ENCODE measurements around the gene NR4A1. TPM values are rescaled to one million over a fixed set of nuclear protein-coding genes. Genes with fewer than 3 reads are reported as not detected.

The NR4A1 gene
- total and polyA plus RNA-seq, 7 donors, result 17.5 to 92.8 (median 50.2) TPM

DNA sequence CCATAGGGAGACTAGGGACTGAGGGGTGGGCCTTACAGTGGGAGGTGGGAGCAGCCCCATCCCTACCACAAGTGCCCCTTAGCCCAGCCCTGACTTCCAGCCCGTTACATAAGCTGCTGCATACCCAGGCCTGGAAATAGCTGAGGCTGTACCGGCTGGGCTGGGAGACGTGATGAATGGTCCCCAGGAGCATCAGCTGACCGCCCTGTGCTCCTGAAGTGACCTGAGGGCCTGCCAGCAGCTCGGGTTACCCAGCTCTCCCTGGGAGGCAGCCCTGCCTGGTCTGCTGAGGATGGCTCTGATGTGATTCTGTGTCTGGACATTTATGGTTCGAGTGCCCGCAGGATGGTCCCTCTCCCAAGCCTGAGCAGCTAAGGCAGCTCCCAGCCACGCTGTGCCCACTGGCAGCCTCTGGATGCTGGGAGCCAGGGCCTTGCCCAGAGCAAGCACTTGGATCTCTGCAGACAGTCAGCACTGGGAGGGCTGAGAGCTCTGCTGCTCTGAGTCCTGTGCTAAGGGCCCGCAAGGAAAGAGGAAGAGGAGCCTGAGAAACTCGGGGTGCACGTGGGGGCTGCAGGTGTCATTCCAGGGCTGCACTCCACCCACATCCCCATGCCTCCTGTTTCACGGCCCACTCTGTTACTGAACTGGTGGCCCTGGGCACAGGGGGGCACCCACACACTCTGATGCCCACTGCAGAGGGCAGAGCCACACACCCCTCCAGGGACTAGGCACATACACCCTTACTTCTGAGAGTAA lies 24.0 kb upstream of the NR4A1 start:
- no peak for TF ChIP-seq CTCF (IDR thresholded peaks at IDR 0.05)
- no peaks in the 10 kb centered on the region for H3K27me3 ChIP-seq (ENCODE audit: insufficient read depth in 3 of 3, low read length in 2 of 3)
- no peak overlapping the region for H3K4me3 ChIP-seq
- no peaks in the 10 kb centered on the region for H3K36me3 ChIP-seq (ENCODE audit: insufficient read depth in 1 of 2, low read depth in 1 of 2)
- ATAC-seq (peak; percentile 64 to 79 (median 78)), DNase-seq (peak; percentile 58 to 92)
- intact Hi-C loops (cut with DNase I), result loop anchor here in 1 of 2 donors (5.0 kb wide), 1 partner anchor 40 kb away; the partner anchor contains the start of gene ATG101
- no peaks in the 10 kb centered on the region for H3K9me3 ChIP-seq
- 24 to 42% (median 28%) methylated on average over 12 of the region's 12 CpGs for WGBS, 3 donors
- peaks cover 43% of the 10 kb centered on the region for H3K4me1 ChIP-seq
- peak overlapping the region; percentile 89 for H3K27ac ChIP-seq

DNA sequence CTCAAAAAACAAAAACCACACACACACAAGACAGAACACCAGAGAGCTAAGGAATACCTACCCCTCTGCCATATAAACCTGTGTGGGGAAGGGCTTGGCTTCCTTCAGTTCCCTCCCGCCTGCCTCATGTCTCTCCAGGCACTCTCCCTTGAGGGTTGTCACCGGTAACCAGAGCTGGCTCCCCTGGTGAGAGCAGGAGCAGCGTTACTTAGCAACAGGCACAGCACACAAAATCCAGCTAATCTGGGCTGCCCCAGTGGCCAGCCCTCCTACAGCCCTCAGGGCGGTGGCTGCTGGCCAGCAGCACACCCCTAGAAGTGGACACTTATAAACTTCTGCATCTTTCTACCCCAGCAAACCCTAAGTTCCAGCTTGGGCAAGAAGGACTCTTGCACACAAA lies 21.6 kb upstream of the NR4A1 start:
- H3K4me1 ChIP-seq, result peaks cover 57% of the 10 kb centered on the region
- 14 to 25% (median 17%) methylated on average over 4 of the region's 4 CpGs for WGBS, 3 donors
- peak in 1 of 4 donors; percentile 18 for ATAC-seq
- peak in 1 of 2 donors; percentile 78 for DNase-seq
- no peak overlapping the region for H3K4me3 ChIP-seq
- peak overlapping the region; percentile 48 for H3K27ac ChIP-seq
- no peaks in the 10 kb centered on the region for H3K36me3 ChIP-seq (ENCODE audit: insufficient read depth in 1 of 2, low read depth in 1 of 2)
- intact Hi-C loops (cut with DNase I), result loop anchor here in 1 of 2 donors (5.0 kb wide), 1 partner anchor 38 kb away; the partner anchor contains the start of gene ATG101
- no peaks in the 10 kb centered on the region for H3K27me3 ChIP-seq (ENCODE audit: insufficient read depth in 3 of 3, low read length in 2 of 3)
- TF ChIP-seq CTCF (IDR thresholded peaks at IDR 0.05), result no peak
- no peaks in the 10 kb centered on the region for H3K9me3 ChIP-seq

DNA sequence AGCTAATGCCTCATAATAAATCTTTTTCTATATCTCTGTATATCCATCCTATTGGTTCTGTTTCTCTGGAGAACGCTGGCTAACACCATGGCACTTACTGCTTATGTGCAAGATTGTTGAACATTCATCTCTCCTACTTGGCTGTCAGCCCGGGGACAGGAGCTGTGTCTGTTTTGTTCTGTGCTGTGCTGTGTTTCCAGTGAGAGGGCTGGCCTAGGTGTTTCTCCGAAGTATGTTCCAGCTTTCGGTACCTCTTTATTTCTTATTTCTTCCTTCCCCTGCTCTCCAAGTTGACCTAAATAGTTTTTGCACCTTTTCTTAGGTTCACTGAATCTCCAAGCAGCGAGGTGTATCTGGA lies 18.8 kb upstream of the NR4A1 start:
- H3K4me3 ChIP-seq, result peak overlapping the region; percentile 60
- intact Hi-C loops (cut with DNase I), result no loop called here

DNA sequence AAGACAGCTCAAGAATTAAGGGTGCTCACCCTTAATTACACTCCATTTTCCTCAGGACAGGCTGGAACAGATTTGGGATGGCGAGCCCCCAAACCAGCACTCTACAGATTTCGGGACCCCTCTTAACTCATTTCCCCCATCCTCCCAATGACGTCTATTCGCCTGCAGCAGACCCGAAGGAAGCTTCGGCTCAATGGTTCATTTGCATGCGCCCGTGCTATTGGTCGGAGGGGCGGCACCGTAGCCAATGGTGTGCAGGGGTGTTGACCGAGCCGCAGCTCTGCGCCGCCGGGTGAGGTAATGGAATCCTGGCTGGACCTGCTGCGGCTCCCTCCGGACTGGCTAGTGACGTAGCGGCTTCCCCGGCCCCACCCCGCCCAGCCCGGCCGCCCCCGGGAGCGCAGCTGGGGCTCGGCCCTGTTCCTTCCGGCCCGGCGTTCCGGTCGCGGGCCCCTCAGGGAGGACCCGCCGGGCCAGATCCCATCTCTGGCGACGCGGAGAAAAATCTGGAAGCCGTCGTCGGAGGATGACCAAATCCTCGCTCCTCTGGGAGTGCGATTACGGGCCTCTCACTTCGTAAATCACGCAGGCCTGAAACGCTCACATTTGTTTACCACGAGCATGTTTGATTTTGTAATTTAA lies 18.3 kb upstream of the NR4A1 start:
- Histone ChIP-seq H3K4me1 (peaks cover 45% of the 10 kb centered on the region), H3K36me3 (ENCODE audit: insufficient read depth in 1 of 2, low read depth in 1 of 2) (no peaks in the 10 kb centered on the region), H3K27ac (peak overlapping the region; percentile 93), H3K9me3 (no peaks in the 10 kb centered on the region), H3K27me3 (ENCODE audit: insufficient read depth in 3 of 3, low read length in 2 of 3) (no peaks in the 10 kb centered on the region), H3K4me3 (peak overlapping the region; percentile 60)
- no peak for TF ChIP-seq CTCF (IDR thresholded peaks at IDR 0.05)
- WGBS, 3 donors, result 0 to 1% (median 0%) methylated on average over 47 to 48 of the region's 48 CpGs
- DNase-seq, result peak; percentile 98 to 99
- ATAC-seq, result peak; percentile 92 to 96 (median 92)
- intact Hi-C loops (cut with DNase I), result no loop called here

More for the DNA sequence above, 18.8 kb upstream of the NR4A1 start:
- no peaks in the 10 kb centered on the region for H3K36me3 ChIP-seq (ENCODE audit: insufficient read depth in 1 of 2, low read depth in 1 of 2)
- 1 to 5% (median 5%) methylated on average over 5 of the region's 5 CpGs for WGBS, 3 donors
- no peaks in the 10 kb centered on the region for H3K27me3 ChIP-seq (ENCODE audit: insufficient read depth in 3 of 3, low read length in 2 of 3)
- peak overlapping the region; percentile 93 for H3K27ac ChIP-seq
- H3K9me3 ChIP-seq, result no peaks in the 10 kb centered on the region
- ATAC-seq (peak; percentile 32 to 69 (median 48)), DNase-seq (peak in 1 of 2 donors; percentile 70)
- H3K4me1 ChIP-seq, result peaks cover 46% of the 10 kb centered on the region
- TF ChIP-seq CTCF (IDR thresholded peaks at IDR 0.05), result no peak

Data from psoas muscle (tissue), 8 donors.